Activated naive CD4-positive, alpha-beta T cell (primary cell): ENCODE data around the gene TENT4A.
"Not testable (repeated sequence)": the region's sequence is repeated elsewhere in the genome, so short reads cannot be mapped to it uniquely, and the experiment has no call there.

Experiments used
- DNase-seq, 4 experiments: peaks; one replicate each; lab custom pipeline; 2025; lab: John Stamatoyannopoulos, UW

The TENT4A gene

DNA sequence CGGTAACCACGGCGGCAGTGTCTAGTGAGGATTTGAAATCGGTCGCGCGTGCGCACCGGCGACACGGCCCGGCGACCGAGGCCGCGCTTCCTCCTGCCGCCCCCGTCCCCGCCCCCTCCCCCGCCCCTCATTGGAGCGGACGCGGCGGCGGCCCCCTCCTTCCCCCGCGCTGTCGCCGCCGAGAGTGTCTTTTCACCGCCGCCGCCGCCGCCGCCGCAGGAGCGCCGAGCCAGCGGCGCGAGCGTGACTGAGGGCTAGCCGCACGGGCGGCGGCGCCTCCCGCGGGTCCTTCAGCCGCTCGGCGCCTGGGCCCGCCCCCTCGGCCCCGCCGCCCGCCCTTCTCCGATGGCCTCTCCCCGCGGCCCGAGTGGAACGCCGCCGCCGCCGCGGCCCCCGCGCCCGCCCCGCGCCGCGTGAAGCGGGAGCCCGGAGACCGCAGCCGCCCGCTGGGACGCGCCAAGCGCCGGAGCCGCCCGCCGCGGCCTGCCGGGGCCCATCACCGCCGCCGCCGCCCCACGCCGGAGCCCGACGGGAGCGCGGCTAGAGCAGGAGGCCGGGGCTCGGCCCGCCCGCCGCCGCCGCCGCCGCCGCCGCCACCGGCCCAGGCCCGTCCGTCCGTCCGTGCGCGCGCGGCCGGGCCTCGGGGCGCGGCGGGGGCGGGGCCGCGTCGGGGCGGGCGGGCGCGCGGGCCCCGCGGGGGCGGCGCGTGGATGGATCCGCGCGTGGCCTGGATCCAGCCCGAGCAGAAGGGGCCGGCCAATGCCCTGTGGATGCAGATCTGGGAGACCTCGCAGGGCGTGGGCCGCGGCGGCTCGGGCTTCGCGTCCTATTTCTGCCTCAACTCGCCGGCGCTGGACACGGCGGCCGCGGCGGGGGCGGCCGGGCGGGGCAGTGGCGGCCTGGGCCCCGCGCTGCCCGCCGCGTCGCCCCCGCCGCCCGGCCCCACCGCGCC lies at the start of gene TENT4A:
Gene TENT4A, plus strand, starts transcription at position 159 of the 952 bp plus-strand sequence. Its CDS starts 552 bp downstream, at position 711.
- DNase-seq = peak in 1 of 4 experiments; percentile 97

DNA sequence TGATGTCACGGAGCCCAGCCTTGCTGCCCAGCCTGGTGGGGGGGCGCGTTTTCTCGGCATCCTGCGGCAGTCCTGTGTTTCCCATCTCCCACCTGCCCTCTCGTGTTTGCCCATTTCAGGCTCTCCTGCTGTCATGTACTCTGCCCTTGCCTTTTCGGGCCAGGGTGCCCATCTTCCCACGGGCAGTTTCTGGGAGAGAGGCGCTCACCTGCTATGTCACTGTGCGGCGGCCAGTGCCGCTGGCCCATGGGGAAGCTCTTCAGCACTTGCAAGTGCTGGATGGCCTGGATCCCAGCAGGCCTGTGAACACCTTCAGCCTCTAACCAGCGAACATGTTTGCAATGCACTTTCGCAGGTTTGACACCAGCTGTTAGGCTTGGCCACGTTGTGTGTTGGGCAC lies 46.5 kb upstream of the TENT4A start:
- no peak for DNase-seq

DNA sequence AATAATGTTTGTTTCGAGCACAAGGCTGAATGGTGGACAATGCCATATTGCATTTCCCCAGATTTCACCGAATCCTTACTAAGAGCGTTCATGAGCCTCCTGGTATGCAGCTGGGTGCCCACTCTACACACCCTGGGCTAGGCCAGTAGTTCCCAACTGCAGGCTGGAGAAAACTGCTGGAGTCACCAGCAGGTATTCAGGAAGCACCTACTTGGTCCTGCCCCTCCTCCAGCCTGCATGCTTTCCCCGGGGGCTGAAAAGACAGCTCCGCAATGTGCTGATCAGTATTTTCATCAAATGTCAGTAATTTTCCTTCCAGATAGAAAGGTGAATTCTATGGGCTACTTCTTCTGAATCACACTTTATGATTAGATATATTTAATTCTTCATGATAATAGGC lies 45.6 kb upstream of the TENT4A start:
- DNase-seq = no peak

- DNase-seq = not testable (repeated sequence)
Measured at GRCh38 chr5:6668717-6669116, 44.5 kb upstream of the TENT4A start.

GRCh38 chr5:6673031-6673430 lies 40.2 kb upstream of the TENT4A start:
- no peak for DNase-seq

- DNase-seq = no peak
Measured at GRCh38 chr5:6673963-6674362, 39.3 kb upstream of the TENT4A start.

GRCh38 chr5:6674421-6674820 lies 38.8 kb upstream of the TENT4A start:
- DNase-seq = no peak

GRCh38 chr5:6674886-6675285 lies 38.3 kb upstream of the TENT4A start:
- no peak for DNase-seq

GRCh38 chr5:6675784-6676491 lies 37.3 kb upstream of the TENT4A start:
- DNase-seq = no peak

GRCh38 chr5:6676702-6677101 lies 36.5 kb upstream of the TENT4A start:
- no peak for DNase-seq

DNA sequence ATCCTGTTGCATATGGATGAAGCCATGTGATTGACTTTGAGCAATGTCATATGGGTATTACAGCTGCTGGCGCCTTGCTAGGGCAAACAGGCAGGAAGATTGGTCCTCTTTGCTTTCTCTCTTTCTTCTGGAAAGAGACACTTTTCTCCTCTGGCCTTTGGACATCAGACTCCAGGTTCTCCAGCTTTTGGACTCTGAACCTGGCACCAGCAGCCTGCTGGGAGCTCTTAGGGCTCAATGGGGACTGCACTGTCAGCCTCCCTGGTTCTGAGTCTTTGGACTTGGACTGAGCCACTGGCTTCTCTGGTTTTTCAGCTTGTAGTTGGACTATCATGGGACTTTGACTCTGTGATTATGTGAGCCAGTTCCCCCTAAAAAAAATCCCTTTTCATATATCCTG lies 34.8 kb upstream of the TENT4A start:
- DNase-seq = no peak

GRCh38 chr5:6680922-6681321 lies 32.3 kb upstream of the TENT4A start:
- no peak for DNase-seq

DNA sequence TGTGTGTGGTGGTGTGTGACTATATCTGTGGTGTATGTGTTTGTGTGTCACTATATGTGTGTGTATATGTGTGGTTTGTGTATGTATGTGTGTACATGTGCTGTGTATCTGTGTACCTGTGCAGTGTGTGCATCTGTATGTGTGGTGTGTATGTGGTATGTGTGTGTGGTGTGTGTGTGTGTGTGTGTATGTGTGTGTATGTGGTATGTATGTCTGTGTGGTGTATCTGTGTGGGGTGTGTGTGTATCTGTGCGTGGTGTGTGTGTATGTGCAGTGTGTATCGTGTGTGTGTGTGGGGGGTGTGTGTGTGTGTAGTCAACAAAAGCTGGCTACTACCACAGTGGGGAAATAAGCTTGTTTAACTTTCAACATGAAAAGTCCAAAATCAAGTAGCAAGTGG lies 31.6 kb upstream of the TENT4A start:
- no peak for DNase-seq

- no peak for DNase-seq
Measured at GRCh38 chr5:6682239-6682638, 31.0 kb upstream of the TENT4A start.

DNA sequence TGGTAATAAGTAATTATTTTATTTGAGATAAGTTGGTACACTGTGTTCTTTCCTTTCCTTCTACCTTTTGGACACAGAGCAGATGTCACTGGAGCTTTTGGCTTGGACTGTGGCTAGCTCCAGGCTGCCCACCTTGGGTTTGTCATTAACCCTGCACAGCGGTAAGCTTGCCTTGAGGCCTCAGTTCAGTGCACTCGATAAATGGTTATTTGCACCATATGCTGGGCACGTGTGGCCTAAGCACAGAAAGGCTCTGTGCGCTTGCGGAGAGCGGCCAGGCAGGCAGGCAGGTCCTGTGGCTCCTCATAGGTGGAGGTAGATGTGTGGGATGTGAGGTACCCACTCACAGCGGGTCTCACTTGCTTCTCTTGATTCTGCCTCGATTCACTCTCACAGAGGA lies 30.0 kb upstream of the TENT4A start:
- no peak for DNase-seq

GRCh38 chr5:6684075-6684474 lies 29.2 kb upstream of the TENT4A start:
- DNase-seq = no peak

GRCh38 chr5:6686501-6686900 lies 26.7 kb upstream of the TENT4A start:
- DNase-seq = no peak

DNA sequence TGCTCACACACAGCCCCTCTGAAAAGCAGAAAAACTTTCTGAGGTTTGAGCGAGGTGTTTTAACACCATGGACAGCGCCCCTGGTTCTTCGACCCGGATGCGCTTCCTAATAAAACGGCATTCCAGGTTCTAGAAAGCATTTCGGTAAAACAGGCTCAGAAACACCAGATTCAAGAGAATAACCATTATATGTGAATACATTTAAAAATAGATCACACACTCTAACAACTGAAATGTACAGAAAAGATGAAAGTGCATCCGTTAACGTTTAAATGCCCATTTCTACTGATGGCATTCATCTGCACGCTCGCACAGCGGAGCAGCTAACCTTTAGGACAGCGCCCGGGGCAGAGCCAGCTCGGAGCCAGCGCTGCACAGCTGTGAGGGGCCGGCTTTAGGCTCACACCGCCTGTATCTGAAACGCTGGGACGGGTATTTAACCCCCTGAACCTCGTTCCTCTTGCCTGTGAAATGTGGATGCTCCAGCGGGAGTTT lies 26.3 kb upstream of the TENT4A start:
- DNase-seq = no peak

GRCh38 chr5:6687505-6687904 lies 25.7 kb upstream of the TENT4A start:
- no peak for DNase-seq

DNA sequence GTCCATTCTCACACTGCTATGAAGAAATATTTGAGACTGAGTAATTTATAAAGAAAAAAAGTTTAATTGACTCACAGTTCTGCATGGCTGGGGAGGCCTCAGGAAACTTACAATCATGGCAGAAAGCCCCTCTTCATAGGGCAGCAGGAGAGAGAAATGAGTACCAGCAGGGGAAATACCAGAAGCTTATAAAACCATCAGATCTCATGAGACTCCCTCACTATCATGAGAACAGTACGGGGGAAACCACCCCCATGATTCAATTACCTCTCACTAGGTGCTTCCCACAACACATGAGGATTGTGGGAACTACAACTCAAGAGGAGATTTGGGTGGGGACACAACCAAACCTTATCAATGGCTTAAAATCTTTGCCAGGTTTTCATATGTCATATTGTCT lies 20.3 kb upstream of the TENT4A start:
- no peak for DNase-seq

DNA sequence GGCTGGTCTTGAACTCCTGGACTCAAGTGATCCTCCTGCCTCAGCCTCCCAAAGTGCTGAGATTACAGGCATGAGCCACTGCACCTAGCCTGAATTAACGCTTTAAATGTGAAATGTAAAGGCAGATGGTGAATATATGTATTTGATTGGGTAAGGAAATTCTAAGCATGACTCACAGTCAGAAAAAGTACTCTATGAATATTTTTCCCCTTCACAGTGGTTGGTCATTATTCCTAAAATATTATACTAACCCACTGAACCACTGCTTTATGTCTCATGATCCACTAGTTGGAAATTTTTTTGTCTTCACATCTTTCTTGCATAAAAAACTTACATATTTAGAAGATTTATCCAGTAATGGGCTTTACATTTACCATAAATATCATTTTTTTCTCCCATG lies 14.5 kb upstream of the TENT4A start:
- no peak for DNase-seq

GRCh38 chr5:6699357-6699756 lies 13.9 kb upstream of the TENT4A start:
- DNase-seq = no peak

DNA sequence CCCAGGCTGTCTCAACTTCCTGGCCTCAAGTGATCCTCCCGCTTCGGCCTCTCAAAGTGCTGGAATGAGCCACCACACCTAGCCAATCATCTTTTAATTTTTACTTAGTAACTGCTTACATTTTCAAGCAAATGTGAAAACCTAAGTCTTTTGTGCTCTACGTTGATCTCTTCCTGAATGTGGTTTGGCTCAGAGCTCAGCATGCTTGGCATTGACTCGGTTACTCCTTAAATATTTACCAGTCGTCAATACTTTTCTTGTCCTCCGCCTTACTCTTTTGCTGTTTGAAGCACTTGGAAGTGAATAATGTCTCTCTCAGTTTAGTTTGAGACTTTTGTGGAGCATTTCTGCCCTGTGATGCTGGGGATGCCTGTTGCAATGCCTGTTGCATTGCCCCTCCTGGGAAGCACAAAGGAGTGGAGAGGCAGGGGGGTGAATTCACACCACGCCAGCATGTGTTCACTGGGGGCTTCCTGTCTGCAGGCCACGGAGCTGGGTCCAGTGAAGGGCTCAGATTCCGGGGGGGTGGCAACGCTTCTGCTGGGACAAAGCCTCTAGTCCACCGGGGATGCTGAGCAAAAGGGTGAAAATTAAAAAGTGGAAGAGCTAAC lies 13.1 kb upstream of the TENT4A start:
- no peak for DNase-seq
